Uterus (tissue), 4 donors: ENCODE data around the gene EEA1. TPM values are rescaled to one million over a fixed set of nuclear protein-coding genes. Genes with fewer than 3 reads are reported as not detected.

Source experiments
- DNase-seq, 2 donors: peaks; one replicate each; pipeline ENCODE4 v3.0.0-alpha.2; 2019 to 2020
- H3K27ac ChIP-seq, 2 donors: fragments of 200-600 bp; sonication (generic); 1 replicate in 1 of 2; 2 replicates in 1 of 2; pipeline ENCODE4 v1.5.1; 2016 to 2018
- H3K27me3 ChIP-seq, 2 donors: fragments of 200-600 bp; sonication (generic); one replicate each; pipeline ENCODE4 v1.5.1; 2018 to 2019; ENCODE audit warnings: control low read depth in 1 of 2
- H3K36me3 ChIP-seq, 2 donors: fragments of 200-600 bp; sonication (generic); one replicate each; pipeline ENCODE4 v1.5.1; 2019; ENCODE audit warnings: control low read depth in 1 of 2
- H3K4me1 ChIP-seq, 2 donors: fragments of 200-600 bp; sonication (generic); one replicate each; pipeline ENCODE4 v1.5.1; 2018 to 2019; ENCODE audit warnings: control low read depth in 1 of 2
- H3K4me3 ChIP-seq, 2 donors: fragments of 200-600 bp; sonication (generic); 1 replicate in 1 of 2; 2 replicates in 1 of 2; pipeline ENCODE4 v1.5.1; 2018 to 2019; ENCODE audit warnings: mild to moderate bottlenecking in 1 of 2
- H3K9me3 ChIP-seq, 2 donors: fragments of 200-600 bp; sonication (generic); one replicate each; pipeline ENCODE4 v1.5.1; 2019; ENCODE audit warnings: control low read depth in 1 of 2
- POLR2A ChIP-seq, 2 donors: fragments of 450-650 bp; IDR thresholded peaks; one replicate each; pipeline ENCODE4 v1.6.1; 2016; ENCODE audit warnings: antibody characterized with exemption in 2 of 2, mild to moderate bottlenecking in 1 of 2, moderate library complexity in 1 of 2
- intact Hi-C: fragments of 100-400 bp; cut with DNase I; formaldehyde crosslinking; loops from one replicate; pipeline ENCODE4 v1.15.1; 2023; ENCODE audit warnings: low total_unique reads
- total RNA-seq, 4 donors: library from RNA; depleted of rRNA in 3 of 4; stranded (reverse); fragments of >200 nt in 3 of 4; gene quantifications; one replicate each; pipeline versions ENCODE4 v1.1.0 to v1.2.4, GENCODE V29; 2014 to 2023
- TF ChIP-seq, protein P1 (sequence below), 4 experiments: fragments of 200-600 bp in 2 of 4; fragments of 450-650 bp in 2 of 4; sonication (generic) in 2 of 4; IDR thresholded peaks; one replicate each; pipeline ENCODE4 v1.5.1; 2016 to 2019; ENCODE audit warnings: antibody characterized with exemption in 4 of 4, mild to moderate bottlenecking in 2 of 4, moderate library complexity in 1 of 4
- donor health status: DM: yes; HTN: yes; CAD: no.

The EEA1 gene
- total RNA-seq, 4 donors from 2014 or later = 15.4 to 53.0 (median 31.6) TPM

DNA sequence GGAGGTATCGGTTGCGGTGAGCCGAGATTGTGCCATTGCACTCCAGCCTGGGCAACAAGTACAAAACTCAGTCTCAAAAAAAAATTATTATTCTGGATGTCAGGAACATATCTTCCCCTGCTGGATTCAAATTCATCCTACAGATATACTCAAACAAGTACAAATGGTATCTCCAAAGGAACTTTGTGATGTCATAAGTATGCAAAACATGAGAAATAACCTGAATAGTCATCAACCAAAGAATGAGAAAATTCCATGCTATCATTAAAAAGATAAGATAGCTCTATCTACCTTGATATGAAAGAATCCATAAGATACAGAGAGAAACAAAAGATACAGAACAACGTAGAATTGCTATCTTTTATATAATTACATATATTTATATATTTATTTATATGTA, 67.7 kb downstream of the EEA1 start:
- Histone ChIP-seq H3K27ac (no peak overlapping the region), H3K4me1 (no peaks in the 10 kb centered on the region), H3K4me3 (no peak overlapping the region), H3K9me3 (no peaks in the 10 kb centered on the region), H3K36me3 (no peaks in the 10 kb centered on the region), H3K27me3 (no peaks in the 10 kb centered on the region)
- no peak for DNase-seq
- TF ChIP-seq POLR2A (IDR thresholded peaks at IDR 0.05) = no peak
- TF ChIP-seq, protein P1, sequence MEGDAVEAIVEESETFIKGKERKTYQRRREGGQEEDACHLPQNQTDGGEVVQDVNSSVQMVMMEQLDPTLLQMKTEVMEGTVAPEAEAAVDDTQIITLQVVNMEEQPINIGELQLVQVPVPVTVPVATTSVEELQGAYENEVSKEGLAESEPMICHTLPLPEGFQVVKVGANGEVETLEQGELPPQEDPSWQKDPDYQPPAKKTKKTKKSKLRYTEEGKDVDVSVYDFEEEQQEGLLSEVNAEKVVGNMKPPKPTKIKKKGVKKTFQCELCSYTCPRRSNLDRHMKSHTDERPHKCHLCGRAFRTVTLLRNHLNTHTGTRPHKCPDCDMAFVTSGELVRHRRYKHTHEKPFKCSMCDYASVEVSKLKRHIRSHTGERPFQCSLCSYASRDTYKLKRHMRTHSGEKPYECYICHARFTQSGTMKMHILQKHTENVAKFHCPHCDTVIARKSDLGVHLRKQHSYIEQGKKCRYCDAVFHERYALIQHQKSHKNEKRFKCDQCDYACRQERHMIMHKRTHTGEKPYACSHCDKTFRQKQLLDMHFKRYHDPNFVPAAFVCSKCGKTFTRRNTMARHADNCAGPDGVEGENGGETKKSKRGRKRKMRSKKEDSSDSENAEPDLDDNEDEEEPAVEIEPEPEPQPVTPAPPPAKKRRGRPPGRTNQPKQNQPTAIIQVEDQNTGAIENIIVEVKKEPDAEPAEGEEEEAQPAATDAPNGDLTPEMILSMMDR (IDR thresholded peaks at IDR 0.05) = no peak
- intact Hi-C loops = no loop called here

DNA sequence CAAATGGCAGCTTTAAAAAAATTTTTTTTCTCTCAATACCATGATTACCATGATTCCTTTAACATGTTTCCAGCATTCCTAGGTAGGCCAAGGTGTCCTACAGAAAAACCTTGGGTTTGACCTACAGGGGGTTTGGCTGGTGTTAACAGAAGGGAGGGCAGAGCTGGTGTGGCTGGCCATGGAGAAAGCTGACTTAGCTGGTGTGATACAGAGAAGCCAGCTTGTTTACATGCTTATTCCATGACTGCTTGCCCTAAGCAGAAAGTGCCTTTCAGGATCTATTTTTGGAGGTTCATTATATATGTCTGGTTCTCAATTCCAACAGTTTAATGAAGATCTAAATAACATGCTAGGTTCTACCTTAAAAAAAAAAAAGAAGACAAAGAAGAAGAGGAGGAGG, 68.6 kb downstream of the EEA1 start:
- no peak for TF ChIP-seq POLR2A (IDR thresholded peaks at IDR 0.05)
- TF ChIP-seq, protein P1 (IDR thresholded peaks at IDR 0.05) = no peak
- Histone ChIP-seq H3K9me3 (no peaks in the 10 kb centered on the region), H3K36me3 (no peaks in the 10 kb centered on the region), H3K4me3 (no peak overlapping the region), H3K27ac (no peak overlapping the region), H3K27me3 (no peaks in the 10 kb centered on the region), H3K4me1 (no peaks in the 10 kb centered on the region)
- intact Hi-C loops = no loop called here
- DNase-seq = no peak

DNA sequence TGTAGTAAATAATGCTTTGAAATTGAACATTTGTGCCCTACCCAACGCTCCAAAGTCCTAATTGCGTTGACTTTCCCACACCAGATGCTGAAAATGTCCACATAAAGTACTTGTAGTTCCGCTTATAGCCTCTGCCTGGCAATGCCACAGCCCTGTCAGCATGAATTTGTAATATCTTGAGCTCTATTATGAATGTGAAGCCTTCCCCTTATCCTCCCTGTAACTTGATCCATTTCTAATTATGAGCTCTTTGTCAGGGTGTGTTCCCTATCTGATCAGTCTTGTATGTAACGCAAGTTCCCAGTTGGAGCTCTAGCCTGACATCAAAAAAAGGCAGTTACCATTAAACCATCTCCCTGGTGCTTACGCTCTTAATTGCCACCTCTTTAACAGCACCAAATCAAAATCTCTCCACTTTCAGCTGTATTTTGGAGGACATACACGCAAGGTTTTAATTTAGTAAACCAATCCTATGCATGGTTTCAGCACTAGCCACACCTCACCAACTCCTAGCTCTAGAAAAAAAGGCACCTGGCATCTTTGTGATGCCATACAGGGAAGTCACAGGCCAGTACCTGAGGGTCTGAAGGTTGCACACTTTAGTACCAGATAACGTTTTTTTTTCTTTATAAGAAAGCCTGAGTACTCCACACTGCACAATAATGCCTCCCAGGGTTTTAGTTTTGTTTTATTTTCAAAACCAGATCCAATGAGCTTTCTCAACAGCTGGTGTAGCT, 69.3 kb downstream of the EEA1 start:
- no peaks in the 10 kb centered on the region for H3K36me3 ChIP-seq
- H3K9me3 ChIP-seq = no peaks in the 10 kb centered on the region
- no peaks in the 10 kb centered on the region for H3K4me1 ChIP-seq
- intact Hi-C loops = no loop called here
- H3K4me3 ChIP-seq = no peak overlapping the region
- H3K27me3 ChIP-seq = no peaks in the 10 kb centered on the region
- H3K27ac ChIP-seq = no peak overlapping the region
- DNase-seq = no peak
- TF ChIP-seq, protein P1 (IDR thresholded peaks at IDR 0.05) = no peak
- TF ChIP-seq POLR2A (IDR thresholded peaks at IDR 0.05) = no peak

DNA sequence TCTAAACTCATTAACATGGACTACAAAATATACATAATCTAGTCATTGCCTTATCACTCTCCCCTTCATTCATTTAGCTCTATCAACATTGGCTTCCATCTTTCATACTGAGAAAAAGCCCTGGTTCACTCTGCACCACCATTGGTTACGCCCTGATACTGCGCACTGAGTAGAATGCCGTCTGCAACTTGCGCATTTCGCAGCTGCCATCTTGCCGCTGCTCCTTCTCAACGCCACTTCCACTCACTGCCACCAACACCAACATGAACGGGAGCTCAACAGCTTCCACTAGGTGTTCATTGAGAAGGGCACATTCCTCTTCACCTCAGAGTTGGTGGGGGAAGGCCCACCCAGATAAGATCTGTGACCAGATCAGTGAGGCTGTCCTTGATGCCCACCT, 71.3 kb downstream of the EEA1 start:
- TF ChIP-seq, protein P1 (IDR thresholded peaks at IDR 0.05) = no peak
- TF ChIP-seq POLR2A (IDR thresholded peaks at IDR 0.05) = no peak
- no peak for DNase-seq
- Histone ChIP-seq H3K36me3 (no peaks in the 10 kb centered on the region), H3K4me1 (no peaks in the 10 kb centered on the region), H3K27ac (no peak overlapping the region), H3K4me3 (no peak overlapping the region), H3K27me3 (no peaks in the 10 kb centered on the region), H3K9me3 (no peaks in the 10 kb centered on the region)
- intact Hi-C loops = no loop called here

DNA sequence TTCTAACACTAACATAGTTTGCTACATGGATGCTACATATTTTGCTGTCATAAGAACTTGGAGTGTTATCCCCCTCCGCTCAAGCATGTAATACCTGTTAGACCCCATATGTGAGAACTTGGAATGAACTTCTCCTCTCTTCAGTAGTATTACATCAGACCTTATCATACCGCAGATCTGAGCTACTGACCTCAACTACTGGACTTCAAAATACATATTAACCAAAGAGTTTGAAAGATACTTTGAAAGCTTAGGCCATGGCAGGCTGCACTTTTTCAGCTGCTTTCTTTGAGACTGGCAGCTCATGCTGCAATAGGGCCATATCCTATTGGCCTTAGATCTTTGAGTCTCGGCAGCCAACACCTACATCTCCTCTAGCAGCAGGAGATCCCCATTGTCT, 74.8 kb downstream of the EEA1 start:
- no peak overlapping the region for H3K4me3 ChIP-seq
- no peaks in the 10 kb centered on the region for H3K36me3 ChIP-seq
- H3K27me3 ChIP-seq = no peaks in the 10 kb centered on the region
- no peaks in the 10 kb centered on the region for H3K9me3 ChIP-seq
- no peaks in the 10 kb centered on the region for H3K4me1 ChIP-seq
- no peak overlapping the region for H3K27ac ChIP-seq
- intact Hi-C loops = no loop called here
- DNase-seq = no peak
- no peak for TF ChIP-seq POLR2A (IDR thresholded peaks at IDR 0.05)
